B cell (primary cell): ENCODE results near the gene PHTF2. TPM values are rescaled to one million over a fixed set of nuclear protein-coding genes. Genes with fewer than 3 reads are reported as not detected.

Source experiments
- ATAC-seq: fragments of 200-7000 bp; cut with Tn5 transposase; one replicate; pipeline ENCODE4 v1.10.0; 2021; ENCODE audit warnings: low read depth, mild to moderate bottlenecking, moderate number of reproducible peaks, moderate library complexity
- CTCF ChIA-PET: fragments of 350-600 bp; sonication (Branson Sonifier 250); formaldehyde crosslinking; loops from one replicate; lab custom pipeline; 2021; ENCODE audit warnings: antibody characterized with exemption, inconsistent platforms; lab: Charles Lee
- POLR2A ChIA-PET: fragments of 350-600 bp; sonication (Branson Sonifier 250); formaldehyde crosslinking; loops from one replicate; lab custom pipeline; 2021; ENCODE audit warnings: antibody characterized with exemption; lab: Charles Lee
- DNase-seq: peaks from one replicate; pipeline ENCODE4 v3.0.0; 2013
- H2AFZ ChIP-seq: 2 replicates; pipeline ENCODE4 v1.6.1; 2012; ENCODE audit warnings: mild to moderate bottlenecking, low read depth, low read length; ENCODE audit not compliant: insufficient read depth, poor library complexity, severe bottlenecking
- H3K27ac ChIP-seq, 2 donors: 1 replicate in 1 of 2; 2 replicates in 1 of 2; pipeline ENCODE4 v1.5.1; 2012 to 2013; ENCODE audit warnings: low read length in 2 of 2, mild to moderate bottlenecking in 2 of 2, moderate library complexity in 1 of 2
- H3K27me3 ChIP-seq, 4 experiments: fragments of 200-600 bp in 1 of 4; sonication (generic) in 1 of 4; replicated peaks in 1 of 4; 1 replicate in 2 of 4; 2 replicates in 2 of 4; pipeline versions ENCODE4 v1.6.1 to v1.7.0; 2013 to 2016; ENCODE audit warnings: low read length in 3 of 4, mild to moderate bottlenecking in 2 of 4, mixed read lengths in 1 of 4, moderate library complexity in 1 of 4; ENCODE audit not compliant: insufficient read depth in 4 of 4, control insufficient read depth in 3 of 4; ENCODE audit errors: control extremely low read depth in 1 of 4
- H3K36me3 ChIP-seq, 2 experiments: replicated peaks in 1 of 2; 1 replicate in 1 of 2; 2 replicates in 1 of 2; pipeline versions ENCODE4 v1.6.1 to v1.7.1; 2013; ENCODE audit warnings: low read length in 1 of 2; ENCODE audit not compliant: insufficient read depth in 2 of 2, control insufficient read depth in 1 of 2; ENCODE audit errors: control extremely low read depth in 1 of 2, extremely low read depth in 1 of 2
- H3K4me1 ChIP-seq, 2 donors: fragments of 200-600 bp in 1 of 2; sonication (generic) in 1 of 2; 1 replicate in 1 of 2; 2 replicates in 1 of 2; pipeline versions ENCODE4 v1.5.1 to v1.6.1; 2013 to 2017; ENCODE audit warnings: low read length in 2 of 2; ENCODE audit not compliant: control insufficient read depth in 2 of 2, insufficient read depth in 2 of 2
- H3K4me2 ChIP-seq: replicated peaks from 2 replicates; pipeline ENCODE3; 2012; ENCODE audit warnings: mild to moderate bottlenecking, low read depth, low read length; ENCODE audit not compliant: poor library complexity, severe bottlenecking
- H3K4me3 ChIP-seq, 5 experiments: fragments of 200-600 bp in 1 of 5; sonication (generic) in 1 of 5; 1 replicate in 3 of 5; 2 replicates in 2 of 5; pipeline versions ENCODE4 v1.5.1 to v1.7.0; 2011 to 2016; ENCODE audit warnings: low read length in 4 of 5, mild to moderate bottlenecking in 4 of 5, low read depth in 2 of 5, control low read depth in 1 of 5, moderate library complexity in 1 of 5; ENCODE audit not compliant: insufficient read depth in 1 of 5; ENCODE audit errors: control extremely low read depth in 1 of 5, extremely low read depth in 1 of 5
- H3K79me2 ChIP-seq: fragments of 200-600 bp; sonication (generic); one replicate; pipeline ENCODE4 v1.6.0; 2016; ENCODE audit warnings: low read length; ENCODE audit not compliant: control insufficient read depth, insufficient read depth
- H3K9ac ChIP-seq: fragments of 200-600 bp; sonication (generic); 2 replicates; pipeline ENCODE4 v1.6.1; 2017; ENCODE audit warnings: mild to moderate bottlenecking, low read length, moderate library complexity
- H3K9me3 ChIP-seq, 3 donors: one replicate each; pipeline versions ENCODE4 v1.6.1 to v1.7.1; 2013; ENCODE audit warnings: low read length in 2 of 3; ENCODE audit not compliant: control insufficient read depth in 2 of 3, insufficient read depth in 1 of 3; ENCODE audit errors: control extremely low read depth in 1 of 3
- H4K20me1 ChIP-seq: 2 replicates; pipeline ENCODE4 v1.6.0; 2012; ENCODE audit warnings: mild to moderate bottlenecking, low read length; ENCODE audit not compliant: insufficient read depth, control insufficient read depth, poor library complexity, severe bottlenecking
- H3K27ac Mint-ChIP-seq: one replicate; pipeline ENCODE4 v1.8.0; 2021; ENCODE audit warnings: mixed read lengths
- H3K27me3 Mint-ChIP-seq: one replicate; pipeline ENCODE4 v1.8.0; 2021; ENCODE audit warnings: mixed read lengths
- H3K4me1 Mint-ChIP-seq: one replicate; pipeline ENCODE4 v1.8.0; 2021; ENCODE audit warnings: mixed read lengths
- H3K4me3 Mint-ChIP-seq: one replicate; pipeline ENCODE4 v1.8.0; 2021; ENCODE audit warnings: mixed read lengths
- H3K9me3 Mint-ChIP-seq: one replicate; pipeline ENCODE4 v1.8.0; 2022; ENCODE audit warnings: mixed read lengths; ENCODE audit not compliant: insufficient read depth
- CTCF ChIP-seq: fragments of 200-600 bp; IDR thresholded peaks from one replicate; pipeline ENCODE4 v1.8.0; 2022; ENCODE audit warnings: antibody characterized with exemption, mild to moderate bottlenecking
- EZH2 ChIP-seq: IDR thresholded peaks from 2 replicates; pipeline ENCODE4 v1.6.1; 2012; ENCODE audit warnings: borderline replicate concordance, low read depth, mild to moderate bottlenecking, moderate library complexity, low read length; ENCODE audit not compliant: insufficient read depth, poor library complexity, severe bottlenecking
- WGBS: methylation state at CpG from one replicate; pipeline ENCODE4 v1.1.5; 2013; ENCODE audit warnings: missing lambda C conversion rate; ENCODE audit not compliant: insufficient coverage; 5-methylcytosine and 5-hydroxymethylcytosine counted together
- intact Hi-C: fragments of 100-400 bp; cut with micrococcal nuclease; formaldehyde crosslinking; loops from one replicate; pipeline ENCODE4 v1.10.0; 2022
- polyA plus RNA-seq: library from polyadenylated mRNA; depleted of rRNA; stranded (reverse); fragments of >200 nt; gene quantifications from 2 replicates; pipeline ENCODE4 v1.2.3, GENCODE V29; 2012
- total RNA-seq, 2 donors: library from RNA; stranded (reverse); fragments of 120-200 nt in 1 of 2; gene quantifications; 1 replicate in 1 of 2; 2 replicates in 1 of 2; pipeline versions ENCODE4 v1.2.3 to v1.2.4, GENCODE V29; 2013 to 2022

The PHTF2 gene
- total and polyA plus RNA-seq, 2 donors (not counting 1 experiment from before 2014, with no cell fraction given): 35.3 to 44.8 TPM

GRCh38 chr7:77782383-77782782 is 16.2 kb upstream of the PHTF2 start:
- Histone ChIP-seq H3K4me2 (no peak overlapping the region), H2AFZ (no peak overlapping the region), H3K79me2 (peaks cover 4% of the 10 kb centered on the region), H3K27ac (no peak overlapping the region), H3K4me1 (no peaks in the 10 kb centered on the region), H4K20me1 (no peaks in the 10 kb centered on the region), H3K9ac (no peak overlapping the region), H3K4me3 (no peak overlapping the region), H3K36me3 (peaks cover 0 to 28% of the 10 kb centered on the region in 2 experiments), H3K9me3 (no peaks in the 10 kb centered on the region), H3K27me3 (no peaks in the 10 kb centered on the region)
- Mint-ChIP-seq H3K4me3 (no peak overlapping the region), H3K27ac (no peak overlapping the region), H3K9me3 (no peaks in the 10 kb centered on the region), H3K27me3 (no peaks in the 10 kb centered on the region), H3K4me1 (peaks cover 10% of the 10 kb centered on the region)
- ChIA-PET POLR2A (no interaction called here), CTCF (interaction anchor here (0.6 kb wide), 1 partner anchor 126 kb away, joined by 3 read pairs; no protein-coding TSS in a partner anchor)
- TF ChIP-seq EZH2: no peak
- DNase-seq: no peak
- ATAC-seq: no peak
- intact Hi-C loops: no loop called here
- WGBS: no CpG with 5 or more reads among the region's 4 CpGs

- Histone ChIP-seq H3K9ac (no peak overlapping the region), H3K4me3 (no peak overlapping the region), H3K27ac (no peak overlapping the region), H3K79me2 (peaks cover 4% of the 10 kb centered on the region), H2AFZ (no peak overlapping the region), H3K27me3 (no peaks in the 10 kb centered on the region), H3K36me3 (peaks cover 0 to 25% of the 10 kb centered on the region in 2 experiments), H3K4me1 (no peaks in the 10 kb centered on the region), H3K9me3 (no peaks in the 10 kb centered on the region), H4K20me1 (no peaks in the 10 kb centered on the region), H3K4me2 (no peak overlapping the region)
- ATAC-seq (no peak), DNase-seq (no peak)
- POLR2A ChIA-PET: no interaction called here
- no CpG with 5 or more reads among the region's 1 CpG for WGBS
- Mint-ChIP-seq H3K4me3 (no peak overlapping the region), H3K27me3 (no peaks in the 10 kb centered on the region), H3K4me1 (peaks cover 10% of the 10 kb centered on the region), H3K27ac (no peak overlapping the region), H3K9me3 (no peaks in the 10 kb centered on the region)
- no peak for TF ChIP-seq CTCF
- TF ChIP-seq EZH2: no peak
- intact Hi-C loops: no loop called here
- CTCF ChIA-PET: interaction anchor here (1.0 kb wide), 1 partner anchor 18 kb away, joined by 4 read pairs; no protein-coding TSS in a partner anchor
Measured at GRCh38 chr7:77783111-77783510, 15.5 kb upstream of the PHTF2 start.
